NCI-H146 treated with DMSO at 0.1 percent for 48 hours (cell line): ENCODE results near the gene COPE.
A peak's percentile ranks its signal among the peaks of the same experiment; 100 is the strongest.
"Not testable (repeated sequence)": the region's sequence is repeated elsewhere in the genome, so short reads cannot be mapped to it uniquely, and the experiment has no call there.

Source experiments
- DNase-seq: peaks from one replicate; lab custom pipeline; 2025; ENCODE audit not compliant: unreplicated experiment; lab: John Stamatoyannopoulos, UW

Gene COPE

DNA sequence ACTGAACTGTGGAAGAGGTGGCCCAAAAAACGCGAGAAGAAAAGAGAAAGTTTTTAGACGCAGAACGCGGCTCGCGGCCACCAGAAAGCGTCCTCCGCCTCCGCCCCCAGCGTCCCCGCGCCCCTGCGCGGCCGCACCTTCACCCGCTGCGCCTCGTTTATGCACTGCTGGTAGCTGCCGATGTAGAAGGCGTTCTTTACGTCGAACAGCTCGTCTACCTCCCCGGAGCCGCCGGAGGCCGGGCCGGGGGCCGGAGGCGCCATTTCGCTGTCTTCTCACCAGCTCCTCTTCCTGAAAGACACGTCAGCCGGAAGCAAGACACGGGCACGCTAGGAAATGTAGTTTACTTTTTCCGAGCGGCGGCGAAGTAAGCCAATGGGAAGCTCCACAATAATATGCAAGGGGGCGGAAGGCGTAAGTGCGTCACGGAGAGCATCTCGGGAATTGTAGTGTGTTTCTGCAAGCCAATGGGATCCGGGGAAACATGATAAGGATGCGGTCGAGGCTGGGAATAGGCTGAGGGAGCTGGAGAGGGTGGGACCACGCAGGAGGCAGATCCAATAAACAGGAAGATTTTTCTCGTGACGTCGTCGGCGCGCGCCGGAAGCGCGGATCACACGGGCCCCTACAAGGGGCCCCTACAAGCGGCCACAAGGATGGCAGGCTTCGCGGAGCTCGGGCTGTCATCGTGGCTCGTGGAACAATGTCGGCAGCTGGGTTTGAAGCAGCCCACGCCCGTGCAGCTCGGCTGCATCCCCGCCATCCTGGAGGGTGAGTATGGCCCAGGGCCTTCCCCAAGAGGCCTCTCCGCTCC lies at the start of gene COPE, which contains the start of gene DDX49:
TSS of gene COPE (minus strand) at position 302 of the 814 bp plus-strand sequence. CDS start at position 263, 39 bp downstream.
TSS of gene DDX49 (plus strand) at position 630 of the 814 bp plus-strand sequence. CDS start at position 657, 27 bp downstream.
- DNase-seq = peak; percentile 100

- no peak for DNase-seq
Observed at GRCh38 chr19:18967358-18968146, 48.4 kb upstream of the COPE start.

- DNase-seq = no peak
Observed at GRCh38 chr19:18966307-18966706, 47.1 kb upstream of the COPE start.

DNA sequence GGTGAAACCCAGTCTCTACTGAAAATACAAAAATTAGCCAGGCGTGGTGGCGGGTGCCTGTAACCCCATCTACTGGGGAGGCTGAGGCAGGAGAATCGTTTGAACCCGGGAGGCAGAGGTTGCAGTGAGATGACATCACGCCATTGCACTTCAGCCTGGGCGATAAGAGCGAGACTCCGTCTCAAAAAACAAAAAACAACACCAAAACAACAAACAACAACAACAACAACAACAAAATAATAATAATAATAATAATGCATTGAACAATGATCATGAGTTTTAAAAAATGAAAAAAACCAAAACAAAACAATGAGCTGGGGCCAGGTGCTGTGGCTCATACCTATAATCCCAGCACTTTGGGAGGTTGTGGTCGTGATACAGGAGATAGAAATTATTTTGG lies 44.9 kb upstream of the COPE start:
- no peak for DNase-seq

DNA sequence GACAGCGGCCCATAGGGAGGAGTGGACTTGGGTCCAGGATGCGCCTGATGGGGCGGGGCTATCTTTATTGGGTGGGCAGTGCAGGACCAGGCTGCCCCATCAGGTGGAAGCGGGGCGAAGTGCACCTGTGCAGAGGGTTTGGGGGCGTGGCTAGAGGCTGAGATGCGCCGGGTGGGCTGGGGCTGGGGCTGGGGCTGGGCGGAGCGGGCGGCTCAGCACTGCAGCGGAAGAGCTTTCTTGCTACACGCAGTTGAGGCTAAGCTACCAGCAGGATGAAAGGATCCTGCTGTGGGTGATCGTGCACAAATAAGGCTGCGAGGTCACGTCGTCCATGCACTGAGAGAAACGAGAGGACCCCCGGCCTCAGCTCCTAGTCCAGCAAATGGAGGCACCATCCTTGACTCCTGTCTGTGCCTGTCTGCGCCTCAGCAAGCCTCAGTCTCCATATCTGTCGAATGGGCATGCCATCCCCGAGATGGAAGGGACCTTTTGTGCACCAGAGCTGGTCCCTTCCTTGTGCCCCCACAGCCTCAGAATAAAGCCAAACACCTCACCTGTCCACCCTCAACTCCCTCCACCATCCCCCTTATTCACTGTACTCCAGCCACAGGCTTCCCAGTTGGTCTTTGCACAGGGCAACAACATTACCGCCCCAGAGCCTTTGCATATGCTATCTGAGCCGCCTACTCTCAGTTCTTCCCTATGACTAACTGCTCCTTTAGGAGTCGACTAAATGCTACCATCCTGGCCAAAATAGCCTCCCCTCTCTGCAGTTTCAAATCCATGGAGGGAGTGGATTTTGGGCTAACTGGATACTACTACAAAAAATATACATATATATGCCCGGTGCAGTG lies 42.8 kb upstream of the COPE start:
- peak; percentile 86 for DNase-seq

- DNase-seq = no peak
Observed at GRCh38 chr19:18960370-18960769, 41.2 kb upstream of the COPE start.

DNA sequence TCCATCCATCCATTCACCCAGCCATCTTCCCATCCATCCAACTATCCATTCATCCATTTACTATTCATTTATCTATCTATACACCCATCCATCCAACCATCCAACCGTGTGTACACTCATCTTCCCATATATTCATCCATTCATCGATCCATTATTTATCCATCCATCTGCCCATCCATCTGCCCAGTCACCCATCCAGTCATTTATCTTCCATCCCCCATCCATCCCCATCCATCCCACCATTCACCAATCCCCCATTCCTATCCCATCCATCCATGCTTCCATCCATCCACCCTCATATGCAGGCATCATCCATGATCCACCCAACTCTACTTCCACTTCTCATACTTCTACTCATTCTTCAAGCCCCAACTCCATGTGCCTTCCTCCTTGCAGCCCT lies 35.9 kb upstream of the COPE start:
- no peak for DNase-seq

GRCh38 chr19:18954094-18954493 lies 34.9 kb upstream of the COPE start:
- no peak for DNase-seq

DNA sequence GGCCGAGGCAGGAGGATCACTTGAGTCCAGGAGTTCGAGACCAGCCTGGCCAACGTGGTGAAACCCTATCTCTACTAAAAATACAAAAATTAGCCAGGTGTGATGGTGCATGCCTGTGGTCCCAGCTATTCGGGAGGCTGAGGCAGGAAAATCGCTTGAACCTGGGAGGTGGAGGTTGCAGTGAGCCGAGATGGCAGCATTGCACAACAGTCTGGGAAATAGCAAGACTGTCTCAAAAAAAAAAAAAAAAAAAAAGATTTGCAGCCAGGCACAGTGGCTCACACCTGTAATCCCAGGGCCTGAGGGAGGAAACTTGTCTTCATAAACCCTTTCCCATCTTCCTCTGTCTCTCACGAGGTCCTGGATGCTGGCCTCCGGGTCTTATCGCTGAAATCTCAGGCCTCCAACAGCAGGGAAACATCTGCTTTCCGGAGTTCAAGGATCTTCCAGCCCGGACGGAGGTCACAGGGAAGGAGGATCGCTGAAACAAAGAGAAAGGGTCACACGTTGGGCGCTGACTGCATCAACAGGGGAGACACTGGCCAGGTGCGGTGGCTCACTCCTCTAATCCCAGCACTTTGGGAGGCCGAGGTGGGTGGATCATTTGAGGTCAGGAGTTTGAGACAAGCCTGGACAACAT lies 33.3 kb upstream of the COPE start:
- DNase-seq = not testable (repeated sequence)

DNA sequence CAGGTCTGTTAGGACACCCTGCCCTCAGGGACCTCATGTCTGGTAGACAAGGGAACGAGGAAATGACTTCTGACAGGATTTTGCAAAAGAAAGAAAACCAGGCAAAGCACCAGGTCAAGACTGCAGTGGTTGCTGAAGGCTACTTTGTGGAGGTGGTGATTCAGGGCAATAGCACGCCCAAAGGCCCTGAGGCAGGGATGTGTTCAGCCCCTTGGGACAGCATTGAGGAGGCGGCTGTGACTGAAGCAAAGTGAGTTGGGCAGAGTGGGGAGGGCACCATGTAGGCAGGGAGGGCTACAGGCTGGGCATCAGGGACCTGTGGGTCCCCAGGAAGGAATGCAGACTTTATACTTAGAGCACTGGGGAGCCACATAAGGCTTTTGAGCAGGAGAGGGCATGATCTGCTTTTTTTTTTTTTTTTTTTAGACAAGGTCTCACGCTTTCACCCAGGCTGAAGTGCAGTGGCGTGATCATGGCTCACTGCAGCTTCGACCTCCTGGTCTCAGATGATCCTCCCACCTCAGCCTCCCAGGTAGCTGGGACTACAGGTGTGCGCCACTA lies 32.6 kb upstream of the COPE start:
- no peak for DNase-seq

GRCh38 chr19:18949858-18950257 lies 30.7 kb upstream of the COPE start:
- DNase-seq = no peak

- DNase-seq = no peak
Observed at GRCh38 chr19:18948976-18949356, 29.8 kb upstream of the COPE start.

DNA sequence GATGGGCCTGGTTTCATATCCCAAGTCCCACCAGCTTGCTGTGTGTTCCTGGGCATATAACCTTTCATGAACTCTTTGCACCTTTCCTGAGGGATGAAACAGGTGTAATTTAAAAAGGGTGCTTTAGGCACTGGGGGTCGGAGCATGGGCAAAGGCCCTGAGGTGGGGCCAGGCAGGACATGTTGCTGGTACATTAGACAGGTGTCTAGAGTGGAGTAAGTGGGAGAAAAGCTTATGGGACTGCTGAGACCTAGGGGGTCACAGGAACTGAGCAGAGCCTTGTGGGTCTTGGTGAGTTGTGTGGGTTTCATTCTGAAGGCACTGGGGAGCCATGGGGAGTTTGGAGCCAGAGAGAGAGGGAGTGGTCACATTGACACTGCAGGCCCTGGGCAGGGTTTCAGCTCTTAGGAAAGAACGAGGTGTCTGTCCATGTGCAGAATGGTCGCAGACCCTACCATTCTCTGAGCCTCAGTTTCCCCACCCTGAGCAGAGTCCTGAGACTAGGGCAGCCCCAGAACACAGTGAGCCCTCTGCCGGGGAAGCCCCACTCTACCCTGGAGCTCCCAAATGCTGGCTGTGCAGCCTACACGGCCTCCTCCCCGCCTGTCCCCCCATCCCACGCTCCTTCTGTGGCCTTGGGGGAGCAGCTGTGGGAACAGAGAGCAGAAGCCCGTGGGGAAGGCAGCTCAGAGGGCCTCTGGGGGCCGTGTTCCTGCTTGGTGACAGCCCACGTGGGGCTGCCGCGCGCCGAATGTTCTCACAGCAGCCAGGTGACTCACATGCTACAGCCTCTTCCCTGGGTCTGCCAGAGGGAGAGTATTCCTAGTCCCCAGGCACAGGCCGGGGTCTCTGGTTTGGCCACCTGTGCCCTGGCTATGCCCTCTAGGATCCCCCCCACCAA lies 29.1 kb upstream of the COPE start:
- DNase-seq = no peak

GRCh38 chr19:18946918-18947317 lies 27.7 kb upstream of the COPE start:
- DNase-seq = peak; percentile 6

GRCh38 chr19:18946335-18946734 lies 27.1 kb upstream of the COPE start:
- no peak for DNase-seq

DNA sequence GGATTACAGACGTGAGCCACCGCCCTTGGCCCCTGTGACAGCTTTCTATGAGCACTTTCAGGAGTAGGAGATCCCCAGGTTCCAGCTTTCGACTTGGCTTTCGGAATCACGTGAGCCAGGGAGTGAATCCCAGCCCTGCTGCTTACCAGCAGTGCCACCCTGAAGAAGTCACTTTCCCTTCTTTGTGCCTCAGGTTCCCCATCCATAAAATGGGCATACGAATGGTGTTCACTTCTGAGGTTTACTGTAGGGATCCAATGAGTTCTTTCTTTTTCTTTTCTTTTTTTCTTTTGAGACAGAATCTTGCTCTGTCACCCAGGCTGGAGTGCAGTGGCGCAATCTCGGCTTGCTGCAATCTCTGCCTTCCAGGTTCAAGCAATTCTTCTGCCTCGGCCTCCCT lies 26.1 kb upstream of the COPE start:
- no peak for DNase-seq

GRCh38 chr19:18943465-18943864 lies 24.3 kb upstream of the COPE start:
- no peak for DNase-seq

DNA sequence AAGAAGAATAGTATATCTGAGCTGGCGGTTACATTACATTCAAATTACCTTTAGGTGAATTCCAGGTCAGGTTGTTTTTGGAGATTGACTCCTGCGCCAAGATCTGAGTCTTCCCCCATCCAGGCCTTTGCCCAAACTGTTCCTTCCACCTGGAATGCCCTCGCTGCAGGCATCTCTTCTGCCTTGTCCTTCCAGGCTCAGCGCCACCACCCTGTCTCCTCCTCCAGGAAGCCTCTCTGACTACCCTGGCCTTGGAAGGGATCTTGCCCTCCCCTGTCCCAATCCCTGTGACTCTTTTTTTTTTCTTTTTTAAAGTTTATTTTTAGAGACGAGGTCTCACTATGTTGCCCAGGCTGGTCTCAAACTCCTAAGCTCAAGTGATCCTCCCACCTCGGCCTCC lies 23.5 kb upstream of the COPE start:
- no peak for DNase-seq

- no peak for DNase-seq
Observed at GRCh38 chr19:18941628-18942354, 22.6 kb upstream of the COPE start.
